GM19238 (cell line): ENCODE measurements around the gene PPFIA4.
"Not testable (repeated sequence)": the region's sequence is repeated elsewhere in the genome, so short reads cannot be mapped to it uniquely, and the experiment has no call there.

Experiments
- DNase-seq: peaks from one replicate; pipeline ENCODE4 v3.0.0; 2011; ENCODE audit warnings: low spot score; ENCODE audit not compliant: insufficient read length

The PPFIA4 gene

GRCh38 chr1:203017061-203017460 lies 9.2 kb upstream of the PPFIA4 start:
- DNase-seq: no peak

GRCh38 chr1:203017692-203018091 lies 8.6 kb upstream of the PPFIA4 start:
- DNase-seq: no peak

- not testable (repeated sequence) for DNase-seq
Measured at GRCh38 chr1:203022855-203023254, 3.4 kb upstream of the PPFIA4 start.

GRCh38 chr1:203025686-203026030 lies 633 bp upstream of the PPFIA4 start:
- no peak for DNase-seq

- DNase-seq: no peak
Measured at GRCh38 chr1:203026666-203027663, 674 bp downstream of the PPFIA4 start.

GRCh38 chr1:203028067-203028783 lies 1.9 kb downstream of the PPFIA4 start:
- DNase-seq: no peak

GRCh38 chr1:203028784-203029553 lies 2.7 kb downstream of the PPFIA4 start:
- no peak for DNase-seq

- DNase-seq: no peak
Measured at GRCh38 chr1:203031467-203031866, 5.2 kb downstream of the PPFIA4 start.

- no peak for DNase-seq
Measured at GRCh38 chr1:203033287-203033686, 7.0 kb downstream of the PPFIA4 start.

GRCh38 chr1:203033917-203034316 lies 7.6 kb downstream of the PPFIA4 start:
- no peak for DNase-seq

- no peak for DNase-seq
Measured at GRCh38 chr1:203034422-203035110, 8.3 kb downstream of the PPFIA4 start.

GRCh38 chr1:203035111-203036000 lies 9.1 kb downstream of the PPFIA4 start:
- no peak for DNase-seq

GRCh38 chr1:203036135-203036534 lies 9.8 kb downstream of the PPFIA4 start:
- no peak for DNase-seq

- no peak for DNase-seq
Measured at GRCh38 chr1:203036537-203036936, 10.2 kb downstream of the PPFIA4 start.

GRCh38 chr1:203037509-203038190 lies 11.4 kb downstream of the PPFIA4 start:
- DNase-seq: no peak

- DNase-seq: no peak
Measured at GRCh38 chr1:203038217-203038741, 12.0 kb downstream of the PPFIA4 start.

GRCh38 chr1:203038891-203039608 lies 12.8 kb downstream of the PPFIA4 start:
- DNase-seq: peak; percentile 67
